Neural crest cell (in vitro differentiated cells): ENCODE data around the gene INSM1. TPM values are rescaled to one million over a fixed set of nuclear protein-coding genes. Genes with fewer than 3 reads are reported as not detected.
A peak's percentile ranks its signal among the peaks of the same experiment; 100 is the strongest.

Experiments
- DNase-seq: peaks from one replicate; pipeline ENCODE4 v3.0.0; 2021; ENCODE audit warnings: low read depth, mixed read lengths, low spot score
- H3K27ac Mint-ChIP-seq: one replicate; pipeline ENCODE4 v1.8.0; 2021; ENCODE audit warnings: mild to moderate bottlenecking, mixed read lengths; ENCODE audit not compliant: unreplicated experiment
- H3K27me3 Mint-ChIP-seq: 2 replicates; pipeline ENCODE4 v1.8.0; 2021; ENCODE audit warnings: low read depth, mild to moderate bottlenecking, mixed read lengths
- H3K36me3 Mint-ChIP-seq: 2 replicates; pipeline ENCODE4 v1.8.0; 2021; ENCODE audit warnings: low read depth, mild to moderate bottlenecking, mixed read lengths
- H3K4me1 Mint-ChIP-seq: 2 replicates; pipeline ENCODE4 v1.8.0; 2021; ENCODE audit warnings: mixed read lengths
- H3K4me3 Mint-ChIP-seq: one replicate; pipeline ENCODE4 v1.8.0; 2021; ENCODE audit warnings: mild to moderate bottlenecking, mixed read lengths
- H3K9me3 Mint-ChIP-seq: 2 replicates; pipeline ENCODE4 v1.8.0; 2021; ENCODE audit warnings: mixed read lengths
- long read RNA-seq: library from polyadenylated mRNA; unstranded; transcript quantifications from one replicate; pipeline ENCODE4 v2.0.0, GENCODE V29; 2020
- total RNA-seq: library from RNA; stranded (reverse); gene quantifications from 2 replicates; pipeline ENCODE4 v1.2.1, GENCODE V29; 2021
- TF ChIP-seq, protein P1 (sequence below): fragments of 200-600 bp; sonication (generic); conservative IDR thresholded peaks from 2 replicates; pipeline ENCODE4 v1.5.0; 2021; ENCODE audit warnings: antibody characterized with exemption, mild to moderate bottlenecking

INSM1 gene, protein sequence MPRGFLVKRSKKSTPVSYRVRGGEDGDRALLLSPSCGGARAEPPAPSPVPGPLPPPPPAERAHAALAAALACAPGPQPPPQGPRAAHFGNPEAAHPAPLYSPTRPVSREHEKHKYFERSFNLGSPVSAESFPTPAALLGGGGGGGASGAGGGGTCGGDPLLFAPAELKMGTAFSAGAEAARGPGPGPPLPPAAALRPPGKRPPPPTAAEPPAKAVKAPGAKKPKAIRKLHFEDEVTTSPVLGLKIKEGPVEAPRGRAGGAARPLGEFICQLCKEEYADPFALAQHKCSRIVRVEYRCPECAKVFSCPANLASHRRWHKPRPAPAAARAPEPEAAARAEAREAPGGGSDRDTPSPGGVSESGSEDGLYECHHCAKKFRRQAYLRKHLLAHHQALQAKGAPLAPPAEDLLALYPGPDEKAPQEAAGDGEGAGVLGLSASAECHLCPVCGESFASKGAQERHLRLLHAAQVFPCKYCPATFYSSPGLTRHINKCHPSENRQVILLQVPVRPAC
- total RNA-seq: 21.7 and 22.6 TPM in 2 replicates
- long read RNA-seq, partial matches to known transcripts: 0 of 1 reads
- long read RNA-seq, other reads (novel, unspliced or antisense): 0 of 1 reads

- Mint-ChIP-seq H3K27ac (no peak within 1 kb of the TSS), H3K4me3 (peak within 1 kb of the TSS; percentile 88), H3K36me3 (no peaks in the 10 kb centered on the region), H3K9me3 (no peaks in the 10 kb centered on the region), H3K27me3 (peaks cover 83% of the 10 kb centered on the region), H3K4me1 (peaks cover 29% of the 10 kb centered on the region)
- DNase-seq: peak; percentile 36
- TF ChIP-seq, protein P1, sequence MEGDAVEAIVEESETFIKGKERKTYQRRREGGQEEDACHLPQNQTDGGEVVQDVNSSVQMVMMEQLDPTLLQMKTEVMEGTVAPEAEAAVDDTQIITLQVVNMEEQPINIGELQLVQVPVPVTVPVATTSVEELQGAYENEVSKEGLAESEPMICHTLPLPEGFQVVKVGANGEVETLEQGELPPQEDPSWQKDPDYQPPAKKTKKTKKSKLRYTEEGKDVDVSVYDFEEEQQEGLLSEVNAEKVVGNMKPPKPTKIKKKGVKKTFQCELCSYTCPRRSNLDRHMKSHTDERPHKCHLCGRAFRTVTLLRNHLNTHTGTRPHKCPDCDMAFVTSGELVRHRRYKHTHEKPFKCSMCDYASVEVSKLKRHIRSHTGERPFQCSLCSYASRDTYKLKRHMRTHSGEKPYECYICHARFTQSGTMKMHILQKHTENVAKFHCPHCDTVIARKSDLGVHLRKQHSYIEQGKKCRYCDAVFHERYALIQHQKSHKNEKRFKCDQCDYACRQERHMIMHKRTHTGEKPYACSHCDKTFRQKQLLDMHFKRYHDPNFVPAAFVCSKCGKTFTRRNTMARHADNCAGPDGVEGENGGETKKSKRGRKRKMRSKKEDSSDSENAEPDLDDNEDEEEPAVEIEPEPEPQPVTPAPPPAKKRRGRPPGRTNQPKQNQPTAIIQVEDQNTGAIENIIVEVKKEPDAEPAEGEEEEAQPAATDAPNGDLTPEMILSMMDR: no peak
Measured at GRCh38 chr20:20367575-20368417, at the start of gene INSM1. TSS of gene INSM1 (plus strand) at chr20:20368104. CDS start at chr20:20368268, 164 bp downstream.

GRCh38 chr20:20318365-20319161 is 49.3 kb upstream of the INSM1 start:
- Mint-ChIP-seq H3K36me3 (no peaks in the 10 kb centered on the region), H3K4me1 (no peaks in the 10 kb centered on the region), H3K27me3 (no peaks in the 10 kb centered on the region), H3K27ac (no peak overlapping the region), H3K9me3 (peaks cover 2% of the 10 kb centered on the region), H3K4me3 (no peak overlapping the region)
- DNase-seq: no peak
- TF ChIP-seq, protein P1: no peak

DNA sequence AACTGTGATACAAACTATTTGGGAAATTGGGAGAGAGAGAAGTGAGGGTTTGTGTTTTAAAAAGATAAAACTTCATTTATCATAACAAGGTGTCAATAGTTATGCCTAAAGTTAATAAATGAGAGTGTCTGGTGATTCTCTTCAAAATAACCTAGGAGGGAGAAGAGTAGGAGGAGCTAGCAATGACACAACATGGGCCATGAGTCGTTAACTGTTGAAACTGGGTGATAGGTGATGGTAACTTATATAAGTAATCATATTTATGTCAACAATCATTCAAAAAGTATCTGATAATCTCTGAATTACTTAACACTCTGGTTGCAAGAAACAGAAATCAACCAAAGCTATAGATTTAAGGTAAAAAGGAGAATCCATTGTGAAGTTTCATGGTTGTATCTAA is 46.8 kb upstream of the INSM1 start:
- no peak for DNase-seq
- no peak overlapping the region for H3K27ac Mint-ChIP-seq
- H3K27me3 Mint-ChIP-seq: peaks cover 3% of the 10 kb centered on the region
- TF ChIP-seq, protein P1: no peak
- H3K4me1 Mint-ChIP-seq: no peaks in the 10 kb centered on the region
- H3K9me3 Mint-ChIP-seq: peaks cover 2% of the 10 kb centered on the region
- no peaks in the 10 kb centered on the region for H3K36me3 Mint-ChIP-seq
- H3K4me3 Mint-ChIP-seq: no peak overlapping the region

- Mint-ChIP-seq H3K27ac (no peak overlapping the region), H3K36me3 (no peaks in the 10 kb centered on the region), H3K27me3 (peaks cover 3% of the 10 kb centered on the region), H3K4me1 (no peaks in the 10 kb centered on the region), H3K4me3 (no peak overlapping the region), H3K9me3 (peaks cover 2% of the 10 kb centered on the region)
- TF ChIP-seq, protein P1: no peak
- no peak for DNase-seq
Measured at GRCh38 chr20:20321917-20322316, 46.0 kb upstream of the INSM1 start.

DNA sequence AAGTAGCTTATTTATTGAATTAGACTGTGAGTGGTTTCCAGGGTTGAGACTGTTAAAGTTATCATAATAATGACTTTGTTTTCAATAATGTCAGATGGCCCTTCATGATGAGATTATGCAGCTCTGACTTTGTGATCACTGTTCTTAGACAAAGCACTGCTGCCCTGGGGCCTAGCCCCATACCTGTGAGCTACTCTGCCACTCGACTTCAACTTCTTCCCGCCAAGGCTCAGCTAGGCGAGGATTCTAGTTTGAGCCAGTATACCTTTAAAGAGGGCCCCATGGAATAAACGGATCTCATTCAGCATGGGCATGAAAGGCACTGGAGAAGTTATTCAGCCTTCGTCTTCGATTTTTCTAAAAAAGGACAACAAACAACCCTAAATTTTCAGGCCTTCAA is 45.0 kb upstream of the INSM1 start:
- H3K27ac Mint-ChIP-seq: no peak overlapping the region
- peaks cover 2% of the 10 kb centered on the region for H3K9me3 Mint-ChIP-seq
- H3K36me3 Mint-ChIP-seq: no peaks in the 10 kb centered on the region
- TF ChIP-seq, protein P1: no peak
- H3K4me3 Mint-ChIP-seq: no peak overlapping the region
- H3K4me1 Mint-ChIP-seq: no peaks in the 10 kb centered on the region
- no peak for DNase-seq
- H3K27me3 Mint-ChIP-seq: peaks cover 3% of the 10 kb centered on the region
